CD14-positive monocyte (primary cell): ENCODE results near the gene ALDH2. TPM values are rescaled to one million over a fixed set of nuclear protein-coding genes. Genes with fewer than 3 reads are reported as not detected.
"Not testable (repeated sequence)": the region's sequence is repeated elsewhere in the genome, so short reads cannot be mapped to it uniquely, and the experiment has no call there.

Experiments used
- DNase-seq, 3 donors: peaks; one replicate each; pipeline ENCODE4 v3.0.0-alpha.2; 2011 to 2022
- H2AFZ ChIP-seq: 2 replicates; pipeline ENCODE4 v1.6.0; 2012; ENCODE audit warnings: mild to moderate bottlenecking, low read depth, low read length, inconsistent platforms; ENCODE audit not compliant: insufficient read depth, poor library complexity, severe bottlenecking
- H3K27ac ChIP-seq, 2 donors: 1 replicate in 1 of 2; 2 replicates in 1 of 2; pipeline ENCODE4 v1.5.1; 2012 to 2013; ENCODE audit warnings: low read length in 2 of 2, control low read depth in 1 of 2, inconsistent platforms in 1 of 2, low read depth in 1 of 2, mild to moderate bottlenecking in 1 of 2
- H3K27me3 ChIP-seq, 2 donors: one replicate each; pipeline versions ENCODE4 v1.6.0 to v1.6.1; 2011 to 2013; ENCODE audit warnings: low read length in 2 of 2; ENCODE audit not compliant: control insufficient read depth in 2 of 2, insufficient read depth in 2 of 2
- H3K36me3 ChIP-seq, 2 donors: replicated peaks in 1 of 2; 1 replicate in 1 of 2; 2 replicates in 1 of 2; pipeline versions ENCODE4 v1.5.1 to v1.6.1; 2012 to 2013; ENCODE audit warnings: low read length in 2 of 2, control low read depth in 1 of 2, inconsistent platforms in 1 of 2, mild to moderate bottlenecking in 1 of 2; ENCODE audit not compliant: insufficient read depth in 2 of 2, control insufficient read depth in 1 of 2
- H3K4me1 ChIP-seq, 2 donors: 1 replicate in 1 of 2; 2 replicates in 1 of 2; pipeline versions ENCODE4 v1.5.1 to v1.6.1; 2012 to 2013; ENCODE audit warnings: low read length in 2 of 2, control low read depth in 1 of 2, inconsistent platforms in 1 of 2, mild to moderate bottlenecking in 1 of 2, moderate library complexity in 1 of 2; ENCODE audit not compliant: insufficient read depth in 2 of 2, control insufficient read depth in 1 of 2
- H3K4me2 ChIP-seq: replicated peaks from 2 replicates; pipeline ENCODE3; 2012; ENCODE audit warnings: low read length, moderate library complexity, mild to moderate bottlenecking; ENCODE audit not compliant: poor library complexity, severe bottlenecking; ENCODE audit errors: extremely low read depth
- H3K4me3 ChIP-seq, 3 experiments: fragments of 200-600 bp in 1 of 3; sonication (generic) in 1 of 3; replicated peaks in 1 of 3; 1 replicate in 2 of 3; 2 replicates in 1 of 3; pipeline ENCODE4 v1.5.1; 2011 to 2013; ENCODE audit warnings: low read length in 3 of 3, mild to moderate bottlenecking in 3 of 3, control low read depth in 2 of 3, low read depth in 2 of 3, inconsistent platforms in 1 of 3, moderate library complexity in 1 of 3
- H3K79me2 ChIP-seq: 2 replicates; pipeline ENCODE4 v1.6.0; 2012; ENCODE audit warnings: mild to moderate bottlenecking, control low read depth, inconsistent platforms, low read length, moderate library complexity; ENCODE audit not compliant: insufficient read depth
- H3K9ac ChIP-seq: 2 replicates; pipeline ENCODE4 v1.6.0; 2017; ENCODE audit warnings: low read length, mild to moderate bottlenecking; ENCODE audit not compliant: insufficient read depth, poor library complexity, severe bottlenecking
- H3K9me3 ChIP-seq, 2 donors: replicated peaks in 1 of 2; 1 replicate in 1 of 2; 2 replicates in 1 of 2; pipeline versions ENCODE4 v1.5.1 to v1.6.1; 2012 to 2013; ENCODE audit warnings: low read length in 2 of 2, control low read depth in 1 of 2; ENCODE audit not compliant: control insufficient read depth in 1 of 2, insufficient read depth in 1 of 2
- H4K20me1 ChIP-seq: 2 replicates; pipeline ENCODE4 v1.6.0; 2012; ENCODE audit warnings: mild to moderate bottlenecking, low read length, control low read depth, moderate library complexity; ENCODE audit not compliant: insufficient read depth
- H3K27ac Mint-ChIP-seq, 7 donors: one replicate each; pipeline ENCODE4 v1.8.0; 2020; ENCODE audit warnings: mild to moderate bottlenecking in 7 of 7, mixed read lengths in 7 of 7, moderate library complexity in 6 of 7, inconsistent platforms in 2 of 7
- H3K27me3 Mint-ChIP-seq, 3 donors: one replicate each; pipeline ENCODE4 v1.8.0; 2021 to 2022; ENCODE audit warnings: low read depth in 3 of 3, mild to moderate bottlenecking in 3 of 3, mixed read lengths in 3 of 3, moderate library complexity in 3 of 3, inconsistent platforms in 1 of 3
- H3K36me3 Mint-ChIP-seq, 2 donors: one replicate each; pipeline ENCODE4 v1.8.0; 2020; ENCODE audit warnings: mixed read lengths in 2 of 2, inconsistent platforms in 1 of 2, mild to moderate bottlenecking in 1 of 2
- H3K4me1 Mint-ChIP-seq: one replicate; pipeline ENCODE4 v1.8.0; 2020; ENCODE audit warnings: mild to moderate bottlenecking, mixed read lengths
- H3K4me3 Mint-ChIP-seq, 2 donors: one replicate each; pipeline ENCODE4 v1.8.0; 2020; ENCODE audit warnings: mild to moderate bottlenecking in 2 of 2, mixed read lengths in 2 of 2, moderate library complexity in 1 of 2
- H3K9me3 Mint-ChIP-seq, 7 donors: one replicate each; pipeline ENCODE4 v1.8.0; 2020 to 2022; ENCODE audit warnings: mixed read lengths in 7 of 7, mild to moderate bottlenecking in 6 of 7, moderate library complexity in 6 of 7, inconsistent platforms in 2 of 7
- CTCF ChIP-seq: fragments of 200-600 bp; IDR thresholded peaks from one replicate; pipeline ENCODE4 v1.8.0; 2022; ENCODE audit warnings: antibody characterized with exemption, mild to moderate bottlenecking
- WGBS: methylation state at CpG from one replicate; pipeline ENCODE4 v1.1.5; 2013; ENCODE audit warnings: missing lambda C conversion rate; ENCODE audit not compliant: insufficient coverage; 5-methylcytosine and 5-hydroxymethylcytosine counted together
- intact Hi-C, 2 donors: fragments of 100-400 bp; cut with micrococcal nuclease; formaldehyde crosslinking; loops; one replicate each; pipeline versions ENCODE4 v1.15.0 to v1.15.1; 2023
- polyA plus RNA-seq, 3 donors: library from polyadenylated mRNA; depleted of rRNA in 1 of 3; unstranded in 2 of 3; stranded (reverse) in 1 of 3; fragments of 300-500 nt in 2 of 3; fragments of >200 nt in 1 of 3; fragmentation: Illumina TruSeq in 2 of 3; gene quantifications; 1 replicate in 2 of 3; 2 replicates in 1 of 3; pipeline ENCODE4 v1.2.3, GENCODE V29; 2012 to 2021

ALDH2 gene
- polyA plus RNA-seq, 3 donors: 272 to 404 (median 384) TPM

GRCh38 chr12:111720457-111720856 lies 46.3 kb upstream of the ALDH2 start:
- no peak overlapping the region for H3K4me3 ChIP-seq
- no peak overlapping the region for H2AFZ ChIP-seq
- H3K4me3 Mint-ChIP-seq: no peak overlapping the region
- no peaks in the 10 kb centered on the region for H4K20me1 ChIP-seq
- H3K9me3 Mint-ChIP-seq: peaks cover 0 to 5% (median 3%) of the 10 kb centered on the region in 7 donors
- no peak for DNase-seq
- no peak overlapping the region for H3K9ac ChIP-seq
- H3K4me1 Mint-ChIP-seq: no peaks in the 10 kb centered on the region
- H3K36me3 ChIP-seq: peaks cover 58 to 75% of the 10 kb centered on the region in 2 donors
- H3K9me3 ChIP-seq: no peaks in the 10 kb centered on the region
- intact Hi-C loops: no loop called here
- no peak overlapping the region for H3K4me2 ChIP-seq
- no peaks in the 10 kb centered on the region for H3K27me3 ChIP-seq
- H3K4me1 ChIP-seq: no peaks in the 10 kb centered on the region
- no peak overlapping the region for H3K27ac Mint-ChIP-seq
- no peaks in the 10 kb centered on the region for H3K27me3 Mint-ChIP-seq
- no peaks in the 10 kb centered on the region for H3K79me2 ChIP-seq
- peaks cover 60 to 79% of the 10 kb centered on the region in 2 donors for H3K36me3 Mint-ChIP-seq
- H3K27ac ChIP-seq: no peak overlapping the region
- TF ChIP-seq CTCF: no peak
- 93% methylated on average over 3 of the region's 6 CpGs for WGBS

GRCh38 chr12:111723646-111724360 lies 42.9 kb upstream of the ALDH2 start:
- H2AFZ ChIP-seq, intact Hi-C loops, H3K27ac ChIP-seq, H3K79me2 ChIP-seq, H3K4me2 ChIP-seq, H3K4me1 ChIP-seq, H3K4me3 ChIP-seq, H3K27me3 ChIP-seq, H3K9me3 ChIP-seq, H3K9ac ChIP-seq, H4K20me1 ChIP-seq, DNase-seq, H3K4me3 Mint-ChIP-seq, H3K9me3 Mint-ChIP-seq, H3K27me3 Mint-ChIP-seq, H3K4me1 Mint-ChIP-seq, H3K27ac Mint-ChIP-seq: not testable (repeated sequence)
- 100% methylated on average over 17 of the region's 46 CpGs for WGBS
- H3K36me3 Mint-ChIP-seq: peaks cover 52 to 68% of the 10 kb centered on the region in 2 donors
- H3K36me3 ChIP-seq: peaks cover 39 to 67% of the 10 kb centered on the region in 2 donors
